ENCODE measurements around the gene B3GAT2. TPM values are rescaled to one million over a fixed set of nuclear protein-coding genes. Genes with fewer than 3 reads are reported as not detected.
A peak's percentile ranks its signal among the peaks of the same experiment; 100 is the strongest.

Gene B3GAT2
- total and polyA plus RNA-seq, 2 of the 13 experiments (the other 11 are each of a cell fraction or from before 2014, with no cell fraction given): 0.01 to 0.02 TPM

DNA sequence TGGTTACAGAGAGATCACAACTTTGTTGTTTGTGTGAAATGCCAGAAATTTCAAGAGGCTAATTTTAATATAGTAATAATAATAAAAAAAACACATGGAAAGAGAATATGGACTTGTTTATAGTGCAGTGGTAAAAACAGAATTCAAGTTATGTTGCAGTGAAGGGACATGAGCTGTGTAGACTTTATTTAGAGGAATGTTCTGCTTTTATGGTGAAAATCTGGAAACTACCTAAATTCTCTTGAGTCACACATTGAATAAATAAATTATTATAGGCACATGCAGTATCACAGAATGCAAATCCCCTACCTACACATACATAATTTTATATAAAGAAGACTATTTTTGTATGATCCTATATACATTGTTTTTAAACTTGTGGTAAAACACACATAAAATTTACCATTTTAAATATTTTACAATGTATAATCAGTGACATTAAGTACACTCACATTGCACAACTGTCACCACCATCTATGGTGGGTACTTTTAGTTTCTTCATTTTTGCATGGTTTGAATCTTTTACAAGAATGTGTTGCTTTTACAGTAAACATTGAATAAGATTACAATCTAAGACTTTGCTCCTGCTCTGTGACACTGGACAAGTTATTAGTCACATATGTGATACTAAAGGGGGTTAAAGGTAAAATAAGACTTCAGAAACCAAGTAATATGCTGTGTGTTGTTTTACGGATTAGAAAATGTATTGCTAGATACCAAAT lies 107.4 kb downstream of the B3GAT2 start (continued):
- TF ChIP-seq NFE2 (CRISPR knock-in tag; IDR thresholded peaks at IDR 0.05) (no peak), NR2C2 (CRISPR knock-in tag; IDR thresholded peaks at IDR 0.05; ENCODE audit: borderline replicate concordance) (0 out of 2 replicates have a peak, but pooled peaks have one; percentile 41), ZFP1 (CRISPR knock-in tag; IDR thresholded peaks at IDR 0.05) (no peak), ZKSCAN8 (CRISPR knock-in tag; IDR thresholded peaks at IDR 0.05; ENCODE audit: borderline replicate concordance) (no peak), ZNF7 (CRISPR knock-in tag; IDR thresholded peaks at IDR 0.05) (no peak), ZNF333 (CRISPR knock-in tag; IDR thresholded peaks at IDR 0.05; ENCODE audit: borderline replicate concordance) (no peak), ZNF768 (CRISPR knock-in tag; IDR thresholded peaks at IDR 0.05) (no peak), KLF9 (CRISPR knock-in tag; IDR thresholded peaks at IDR 0.05; ENCODE audit: low read depth) (no peak), ZNF558 (CRISPR knock-in tag; IDR thresholded peaks at IDR 0.05; ENCODE audit: borderline replicate concordance) (no peak), SP2 (CRISPR knock-in tag; IDR thresholded peaks at IDR 0.05) (no peak), HOXD1 (CRISPR knock-in tag; IDR thresholded peaks at IDR 0.05) (no peak), SIX1 (CRISPR knock-in tag; IDR thresholded peaks at IDR 0.05; ENCODE audit: borderline replicate concordance) (no peak), RXRB (CRISPR knock-in tag; IDR thresholded peaks at IDR 0.05; ENCODE audit: borderline replicate concordance) (peak; percentile 85), ZFP82 (CRISPR knock-in tag; IDR thresholded peaks at IDR 0.05; ENCODE audit: borderline replicate concordance) (no peak), YEATS2 (CRISPR knock-in tag; IDR thresholded peaks at IDR 0.05; ENCODE audit: borderline replicate concordance) (no peak), BRD4 (CRISPR knock-in tag; IDR thresholded peaks at IDR 0.05) (no peak), NFIC (IDR thresholded peaks at IDR 0.05; ENCODE audit: low read length) (peak; percentile 65; the same call in 1 of the 2 replicates), SAP130 (CRISPR knock-in tag; IDR thresholded peaks at IDR 0.05; ENCODE audit: low read depth) (peak; percentile 43)
- TF ChIP-seq, protein P1, sequence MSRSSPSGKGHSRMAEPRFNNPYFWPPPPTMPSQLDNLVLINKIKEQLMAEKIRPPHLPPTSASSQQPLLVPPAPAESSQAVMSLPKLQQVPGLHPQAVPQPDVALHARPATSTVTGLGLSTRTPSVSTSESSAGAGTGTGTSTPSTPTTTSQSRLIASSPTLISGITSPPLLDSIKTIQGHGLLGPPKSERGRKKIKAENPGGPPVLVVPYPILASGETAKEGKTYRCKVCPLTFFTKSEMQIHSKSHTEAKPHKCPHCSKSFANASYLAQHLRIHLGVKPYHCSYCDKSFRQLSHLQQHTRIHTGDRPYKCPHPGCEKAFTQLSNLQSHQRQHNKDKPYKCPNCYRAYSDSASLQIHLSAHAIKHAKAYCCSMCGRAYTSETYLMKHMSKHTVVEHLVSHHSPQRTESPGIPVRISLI (CRISPR knock-in tag; IDR thresholded peaks at IDR 0.05; ENCODE audit: borderline replicate concordance): no peak
- TF ChIP-seq, protein P2, sequence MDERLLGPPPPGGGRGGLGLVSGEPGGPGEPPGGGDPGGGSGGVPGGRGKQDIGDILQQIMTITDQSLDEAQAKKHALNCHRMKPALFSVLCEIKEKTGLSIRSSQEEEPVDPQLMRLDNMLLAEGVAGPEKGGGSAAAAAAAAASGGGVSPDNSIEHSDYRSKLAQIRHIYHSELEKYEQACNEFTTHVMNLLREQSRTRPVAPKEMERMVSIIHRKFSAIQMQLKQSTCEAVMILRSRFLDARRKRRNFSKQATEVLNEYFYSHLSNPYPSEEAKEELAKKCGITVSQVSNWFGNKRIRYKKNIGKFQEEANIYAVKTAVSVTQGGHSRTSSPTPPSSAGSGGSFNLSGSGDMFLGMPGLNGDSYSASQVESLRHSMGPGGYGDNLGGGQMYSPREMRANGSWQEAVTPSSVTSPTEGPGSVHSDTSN (CRISPR knock-in tag; IDR thresholded peaks at IDR 0.05): no peak
- TF ChIP-seq, protein P3, sequence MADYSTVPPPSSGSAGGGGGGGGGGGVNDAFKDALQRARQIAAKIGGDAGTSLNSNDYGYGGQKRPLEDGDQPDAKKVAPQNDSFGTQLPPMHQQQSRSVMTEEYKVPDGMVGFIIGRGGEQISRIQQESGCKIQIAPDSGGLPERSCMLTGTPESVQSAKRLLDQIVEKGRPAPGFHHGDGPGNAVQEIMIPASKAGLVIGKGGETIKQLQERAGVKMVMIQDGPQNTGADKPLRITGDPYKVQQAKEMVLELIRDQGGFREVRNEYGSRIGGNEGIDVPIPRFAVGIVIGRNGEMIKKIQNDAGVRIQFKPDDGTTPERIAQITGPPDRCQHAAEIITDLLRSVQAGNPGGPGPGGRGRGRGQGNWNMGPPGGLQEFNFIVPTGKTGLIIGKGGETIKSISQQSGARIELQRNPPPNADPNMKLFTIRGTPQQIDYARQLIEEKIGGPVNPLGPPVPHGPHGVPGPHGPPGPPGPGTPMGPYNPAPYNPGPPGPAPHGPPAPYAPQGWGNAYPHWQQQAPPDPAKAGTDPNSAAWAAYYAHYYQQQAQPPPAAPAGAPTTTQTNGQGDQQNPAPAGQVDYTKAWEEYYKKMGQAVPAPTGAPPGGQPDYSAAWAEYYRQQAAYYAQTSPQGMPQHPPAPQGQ (CRISPR knock-in tag; IDR thresholded peaks at IDR 0.05; ENCODE audit: borderline replicate concordance): no peak
- TF ChIP-seq, protein P4, sequence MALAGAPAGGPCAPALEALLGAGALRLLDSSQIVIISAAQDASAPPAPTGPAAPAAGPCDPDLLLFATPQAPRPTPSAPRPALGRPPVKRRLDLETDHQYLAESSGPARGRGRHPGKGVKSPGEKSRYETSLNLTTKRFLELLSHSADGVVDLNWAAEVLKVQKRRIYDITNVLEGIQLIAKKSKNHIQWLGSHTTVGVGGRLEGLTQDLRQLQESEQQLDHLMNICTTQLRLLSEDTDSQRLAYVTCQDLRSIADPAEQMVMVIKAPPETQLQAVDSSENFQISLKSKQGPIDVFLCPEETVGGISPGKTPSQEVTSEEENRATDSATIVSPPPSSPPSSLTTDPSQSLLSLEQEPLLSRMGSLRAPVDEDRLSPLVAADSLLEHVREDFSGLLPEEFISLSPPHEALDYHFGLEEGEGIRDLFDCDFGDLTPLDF (CRISPR knock-in tag; IDR thresholded peaks at IDR 0.05): no peak
- TF ChIP-seq, protein P5, sequence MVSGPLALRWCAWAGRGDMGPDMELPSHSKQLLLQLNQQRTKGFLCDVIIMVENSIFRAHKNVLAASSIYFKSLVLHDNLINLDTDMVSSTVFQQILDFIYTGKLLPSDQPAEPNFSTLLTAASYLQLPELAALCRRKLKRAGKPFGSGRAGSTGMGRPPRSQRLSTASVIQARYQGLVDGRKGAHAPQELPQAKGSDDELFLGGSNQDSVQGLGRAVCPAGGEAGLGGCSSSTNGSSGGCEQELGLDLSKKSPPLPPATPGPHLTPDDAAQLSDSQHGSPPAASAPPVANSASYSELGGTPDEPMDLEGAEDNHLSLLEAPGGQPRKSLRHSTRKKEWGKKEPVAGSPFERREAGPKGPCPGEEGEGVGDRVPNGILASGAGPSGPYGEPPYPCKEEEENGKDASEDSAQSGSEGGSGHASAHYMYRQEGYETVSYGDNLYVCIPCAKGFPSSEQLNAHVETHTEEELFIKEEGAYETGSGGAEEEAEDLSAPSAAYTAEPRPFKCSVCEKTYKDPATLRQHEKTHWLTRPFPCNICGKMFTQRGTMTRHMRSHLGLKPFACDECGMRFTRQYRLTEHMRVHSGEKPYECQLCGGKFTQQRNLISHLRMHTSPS (CRISPR knock-in tag; IDR thresholded peaks at IDR 0.05; ENCODE audit: low read depth): no peak
- TF ChIP-seq, protein P6, sequence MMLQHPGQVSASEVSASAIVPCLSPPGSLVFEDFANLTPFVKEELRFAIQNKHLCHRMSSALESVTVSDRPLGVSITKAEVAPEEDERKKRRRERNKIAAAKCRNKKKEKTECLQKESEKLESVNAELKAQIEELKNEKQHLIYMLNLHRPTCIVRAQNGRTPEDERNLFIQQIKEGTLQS (CRISPR knock-in tag; IDR thresholded peaks at IDR 0.05): no peak

Data from HepG2 (cell line).